Left lobe of liver (tissue), 1 donor: ENCODE results near the gene MTSS2. TPM values are rescaled to one million over a fixed set of nuclear protein-coding genes. Genes with fewer than 3 reads are reported as not detected.

Source experiments
- total RNA-seq: library from RNA; stranded (reverse); gene quantifications from one replicate; pipeline ENCODE4 v1.2.1, GENCODE V29; 2021
- donor health status: DM: no; HTN: yes; CAD: no.

MTSS2 gene
- total RNA-seq, 1 donor from 2014 or later = 58.1 TPM

Other genes starting within 250 kb of the MTSS2 start
- 14.7 TPM for gene ST3GAL2, start 247.0 kb downstream of the MTSS2 start, total RNA-seq
- gene FCSK, start 231.5 kb downstream of the MTSS2 start, total RNA-seq = 20.1 TPM
- gene COG4, start 162.5 kb downstream of the MTSS2 start, total RNA-seq = 31.2 TPM
- 92.3 TPM for gene SF3B3, start 162.2 kb downstream of the MTSS2 start, total RNA-seq
- 0.58 TPM for gene IL34, start 39.5 kb downstream of the MTSS2 start, total RNA-seq
- 17.3 TPM for gene VAC14, start 115.1 kb upstream of the MTSS2 start, total RNA-seq